ENCODE results near the gene SLIT1. TPM values are rescaled to one million over a fixed set of nuclear protein-coding genes. Genes with fewer than 3 reads are reported as not detected.

SLIT1 gene
- total RNA-seq, 2 donors from 2014 or later = 0.14 to 0.35 TPM

DNA sequence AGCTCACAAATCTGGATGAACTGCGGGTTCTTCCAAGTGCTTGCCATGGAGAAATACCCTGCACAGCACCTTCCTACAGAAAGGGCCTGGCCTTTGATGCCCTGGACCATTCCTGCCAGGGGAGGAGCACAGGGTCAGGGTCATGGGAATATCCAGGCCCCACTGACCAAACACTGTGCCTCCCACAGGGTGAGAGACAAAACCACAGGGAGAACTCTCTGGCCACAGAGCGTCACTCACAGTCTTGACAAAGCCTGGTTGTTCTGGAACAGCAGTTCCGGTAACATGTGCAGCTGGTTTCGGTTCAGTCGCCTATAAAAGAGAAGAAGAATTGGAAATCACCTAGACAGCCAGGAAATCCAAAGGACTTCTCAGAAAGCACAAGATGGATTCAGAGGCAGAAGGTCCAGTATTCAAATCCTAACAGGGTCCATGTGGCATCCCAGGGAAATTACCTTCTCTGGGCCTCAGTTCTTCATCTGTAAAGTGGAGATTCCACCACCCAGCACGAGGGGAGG is 28.1 kb downstream of the SLIT1 start:
- Histone ChIP-seq H3K4me1 (ENCODE audit: control insufficient read depth in 1 of 2, low read depth in 2 of 2) (no peaks in the 10 kb centered on the region), H3K27me3 (replicated peaks; ENCODE audit: insufficient read depth) (no peaks in the 10 kb centered on the region), H3K4me3 (no peak overlapping the region), H3K27ac (no peak overlapping the region), H3K9me3 (no peaks in the 10 kb centered on the region), H3K36me3 (no peaks in the 10 kb centered on the region)
- ATAC-seq (ENCODE audit: insufficient number of reproducible peaks, low FRiP score, low read depth) (no peak), DNase-seq (ENCODE audit: low spot score) (no peak)
- TF ChIP-seq, protein P1, sequence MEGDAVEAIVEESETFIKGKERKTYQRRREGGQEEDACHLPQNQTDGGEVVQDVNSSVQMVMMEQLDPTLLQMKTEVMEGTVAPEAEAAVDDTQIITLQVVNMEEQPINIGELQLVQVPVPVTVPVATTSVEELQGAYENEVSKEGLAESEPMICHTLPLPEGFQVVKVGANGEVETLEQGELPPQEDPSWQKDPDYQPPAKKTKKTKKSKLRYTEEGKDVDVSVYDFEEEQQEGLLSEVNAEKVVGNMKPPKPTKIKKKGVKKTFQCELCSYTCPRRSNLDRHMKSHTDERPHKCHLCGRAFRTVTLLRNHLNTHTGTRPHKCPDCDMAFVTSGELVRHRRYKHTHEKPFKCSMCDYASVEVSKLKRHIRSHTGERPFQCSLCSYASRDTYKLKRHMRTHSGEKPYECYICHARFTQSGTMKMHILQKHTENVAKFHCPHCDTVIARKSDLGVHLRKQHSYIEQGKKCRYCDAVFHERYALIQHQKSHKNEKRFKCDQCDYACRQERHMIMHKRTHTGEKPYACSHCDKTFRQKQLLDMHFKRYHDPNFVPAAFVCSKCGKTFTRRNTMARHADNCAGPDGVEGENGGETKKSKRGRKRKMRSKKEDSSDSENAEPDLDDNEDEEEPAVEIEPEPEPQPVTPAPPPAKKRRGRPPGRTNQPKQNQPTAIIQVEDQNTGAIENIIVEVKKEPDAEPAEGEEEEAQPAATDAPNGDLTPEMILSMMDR (IDR thresholded peaks at IDR 0.05) = no peak

GRCh38 chr10:97154781-97155180 is 31.0 kb downstream of the SLIT1 start:
- Histone ChIP-seq H3K27ac (no peak overlapping the region), H3K36me3 (no peaks in the 10 kb centered on the region), H3K4me1 (ENCODE audit: control insufficient read depth in 1 of 2, low read depth in 2 of 2) (no peaks in the 10 kb centered on the region), H3K4me3 (no peak overlapping the region), H3K27me3 (replicated peaks; ENCODE audit: insufficient read depth) (no peaks in the 10 kb centered on the region), H3K9me3 (no peaks in the 10 kb centered on the region)
- ATAC-seq (ENCODE audit: insufficient number of reproducible peaks, low FRiP score, low read depth) (no peak), DNase-seq (ENCODE audit: low spot score) (no peak)
- TF ChIP-seq, protein P1 (IDR thresholded peaks at IDR 0.05) = no peak

- no peaks in the 10 kb centered on the region for H3K9me3 ChIP-seq
- no peak for ATAC-seq (ENCODE audit: insufficient number of reproducible peaks, low FRiP score, low read depth)
- H3K36me3 ChIP-seq = no peaks in the 10 kb centered on the region
- TF ChIP-seq, protein P1 (IDR thresholded peaks at IDR 0.05) = no peak
- no peak overlapping the region for H3K27ac ChIP-seq
- no peaks in the 10 kb centered on the region for H3K4me1 ChIP-seq (ENCODE audit: control insufficient read depth in 1 of 2, low read depth in 2 of 2)
- no peak for DNase-seq (ENCODE audit: low spot score)
- no peaks in the 10 kb centered on the region for H3K27me3 ChIP-seq (replicated peaks; ENCODE audit: insufficient read depth)
- no peak overlapping the region for H3K4me3 ChIP-seq
These were observed 31.6 kb downstream of the SLIT1 start for GRCh38 chr10:97154162-97154561.

GRCh38 chr10:97153270-97153850 is 32.4 kb downstream of the SLIT1 start:
- H3K27me3 ChIP-seq (replicated peaks; ENCODE audit: insufficient read depth) = no peaks in the 10 kb centered on the region
- H3K36me3 ChIP-seq = no peaks in the 10 kb centered on the region
- DNase-seq (ENCODE audit: low spot score) (no peak), ATAC-seq (ENCODE audit: insufficient number of reproducible peaks, low FRiP score, low read depth) (no peak)
- H3K4me3 ChIP-seq = no peak overlapping the region
- TF ChIP-seq, protein P1 (IDR thresholded peaks at IDR 0.05) = no peak
- H3K4me1 ChIP-seq (ENCODE audit: control insufficient read depth in 1 of 2, low read depth in 2 of 2) = no peaks in the 10 kb centered on the region
- no peak overlapping the region for H3K27ac ChIP-seq
- no peaks in the 10 kb centered on the region for H3K9me3 ChIP-seq

GRCh38 chr10:97151307-97151914 is 34.3 kb downstream of the SLIT1 start:
- ATAC-seq (ENCODE audit: insufficient number of reproducible peaks, low FRiP score, low read depth) = no peak
- Histone ChIP-seq H3K4me3 (no peak overlapping the region), H3K27ac (no peak overlapping the region), H3K4me1 (ENCODE audit: control insufficient read depth in 1 of 2, low read depth in 2 of 2) (no peaks in the 10 kb centered on the region), H3K36me3 (no peaks in the 10 kb centered on the region), H3K9me3 (no peaks in the 10 kb centered on the region), H3K27me3 (replicated peaks; ENCODE audit: insufficient read depth) (no peaks in the 10 kb centered on the region)
- TF ChIP-seq, protein P1 (IDR thresholded peaks at IDR 0.05) = no peak
- no peak for DNase-seq (ENCODE audit: low spot score)
